Central memory CD4-positive, alpha-beta T cell (primary cell): ENCODE data around the gene IZUMO4.
"Not testable (repeated sequence)": the region's sequence is repeated elsewhere in the genome, so short reads cannot be mapped to it uniquely, and the experiment has no call there.

ENCODE experiments used
- DNase-seq: peaks from one replicate; pipeline ENCODE4 v3.0.0; 2022

IZUMO4 gene

DNA sequence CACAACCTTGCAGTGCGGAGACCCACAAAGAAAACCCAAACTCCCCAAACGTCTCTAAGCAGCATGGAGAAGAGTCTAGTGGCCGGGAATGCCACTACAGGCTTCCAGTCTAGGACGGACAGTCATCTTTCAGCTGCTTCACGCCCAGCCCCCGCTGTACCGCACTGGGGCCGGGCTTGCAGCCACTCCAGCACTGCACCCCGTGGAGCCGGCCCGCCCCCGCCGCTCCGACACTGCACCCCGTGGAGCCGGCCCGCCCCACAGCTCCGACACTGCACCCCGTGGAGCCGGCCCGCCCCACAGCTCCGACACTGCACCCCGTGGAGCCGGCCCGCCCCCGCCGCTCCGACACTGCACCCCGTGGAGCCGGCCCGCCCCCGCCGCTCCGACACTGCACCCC, 31.5 kb downstream of the IZUMO4 start:
- DNase-seq, result not testable (repeated sequence)

GRCh38 chr19:2129022-2129421, 32.3 kb downstream of the IZUMO4 start:
- no peak for DNase-seq

DNA sequence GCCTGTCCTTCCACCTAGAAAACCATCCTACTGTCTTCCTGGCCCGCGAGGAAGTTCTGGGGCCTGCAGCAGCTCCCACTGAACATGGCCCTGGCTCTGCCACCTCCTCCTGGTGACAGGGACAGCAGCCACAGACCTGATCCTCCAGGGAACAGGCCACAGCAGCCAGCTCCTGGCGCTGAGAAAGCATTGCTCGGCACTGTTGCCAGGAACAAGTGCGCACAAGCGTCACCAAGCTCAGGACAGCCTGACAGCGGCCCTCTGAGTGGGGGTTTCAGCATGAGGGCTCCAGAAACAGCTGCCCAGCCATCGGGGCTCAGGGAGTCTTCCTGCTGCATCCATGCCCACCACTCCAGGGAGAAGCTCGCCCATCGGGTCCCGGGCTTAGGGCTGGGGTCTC, 32.8 kb downstream of the IZUMO4 start:
- DNase-seq, result no peak

- DNase-seq, result no peak
These were observed 33.4 kb downstream of the IZUMO4 start for GRCh38 chr19:2129892-2130770.

GRCh38 chr19:2131012-2131975, 34.6 kb downstream of the IZUMO4 start:
- DNase-seq, result not testable (repeated sequence)

- DNase-seq, result no peak
These were observed 35.5 kb downstream of the IZUMO4 start for GRCh38 chr19:2132191-2132590.

- DNase-seq, result no peak
These were observed 36.2 kb downstream of the IZUMO4 start for GRCh38 chr19:2132731-2133490.

GRCh38 chr19:2135474-2136402, 39.0 kb downstream of the IZUMO4 start:
- no peak for DNase-seq

DNA sequence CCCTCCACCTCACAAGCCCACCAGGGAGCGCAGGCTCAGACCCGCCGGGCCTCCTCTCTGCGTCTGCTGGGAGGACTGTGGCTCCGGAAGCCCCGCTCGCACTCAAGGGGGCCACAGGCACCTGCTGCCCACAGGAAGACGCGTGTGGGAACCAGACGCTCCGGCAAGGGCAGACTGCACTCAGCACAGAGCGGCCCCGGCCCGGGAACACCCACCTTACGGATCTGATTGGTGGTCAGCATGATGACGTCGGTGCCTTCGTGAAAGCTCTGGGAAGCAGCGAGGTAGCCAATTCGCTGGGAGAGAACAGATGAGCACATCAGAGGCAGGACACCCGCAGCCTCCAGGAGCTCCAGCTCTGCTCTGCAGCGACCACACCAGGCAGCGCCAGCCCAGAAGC, 40.1 kb downstream of the IZUMO4 start:
- no peak for DNase-seq

DNA sequence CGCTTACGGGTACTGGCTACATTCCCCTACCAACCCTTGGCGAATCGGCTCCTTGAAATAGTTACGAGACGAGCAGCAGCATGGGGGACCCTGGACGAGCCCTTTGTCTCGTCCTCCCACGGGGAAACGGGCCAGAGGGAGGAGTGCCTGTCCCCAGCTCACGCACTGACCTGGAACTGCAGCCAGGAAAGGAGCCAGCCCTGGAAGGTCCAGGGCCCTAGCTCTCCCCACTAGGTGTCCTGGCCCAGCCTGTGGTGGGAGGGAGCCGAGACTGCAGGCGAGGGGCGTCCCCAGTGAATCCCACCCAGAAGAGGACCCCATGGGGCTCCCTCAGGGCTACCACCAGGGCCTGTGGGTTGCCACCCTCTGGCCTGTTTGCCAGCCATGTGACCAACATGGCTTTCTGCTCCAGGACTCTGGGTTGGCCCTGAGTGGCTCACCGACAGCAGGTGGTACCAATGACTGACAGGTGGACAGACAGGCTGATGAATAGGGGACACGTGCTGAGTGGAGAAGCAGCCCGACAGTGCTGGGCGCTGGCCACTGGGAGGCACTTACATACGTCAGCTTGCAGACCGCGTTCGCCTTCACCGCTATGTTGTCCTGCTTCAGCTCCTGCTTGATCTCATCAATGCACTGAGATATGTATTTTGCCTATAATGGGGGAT, 41.5 kb downstream of the IZUMO4 start:
- DNase-seq, result no peak

- no peak for DNase-seq
These were observed 42.8 kb downstream of the IZUMO4 start for GRCh38 chr19:2139385-2140137.

DNA sequence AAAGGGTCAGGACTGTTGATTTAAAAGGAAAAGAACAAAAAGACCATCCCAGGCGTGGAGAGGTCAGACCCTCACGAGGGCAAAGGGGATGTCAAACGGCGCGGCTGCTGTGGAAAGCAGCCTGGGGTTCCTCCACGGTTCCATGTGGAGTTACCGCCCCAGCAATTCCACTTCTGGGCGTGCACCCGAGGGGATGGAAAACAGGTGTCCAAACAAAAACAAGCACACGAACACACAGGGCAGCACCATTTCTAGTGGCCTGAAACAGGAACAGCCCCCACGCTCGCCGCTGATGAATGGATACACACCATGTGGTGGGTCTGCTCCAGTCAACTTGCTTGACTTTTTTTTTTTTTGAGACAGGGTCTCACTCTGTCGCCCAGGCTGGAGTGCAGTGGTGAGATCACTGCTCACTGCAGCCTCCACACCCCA, 43.4 kb downstream of the IZUMO4 start:
- no peak for DNase-seq

- no peak for DNase-seq
These were observed 45.6 kb downstream of the IZUMO4 start for GRCh38 chr19:2142173-2142829.

DNA sequence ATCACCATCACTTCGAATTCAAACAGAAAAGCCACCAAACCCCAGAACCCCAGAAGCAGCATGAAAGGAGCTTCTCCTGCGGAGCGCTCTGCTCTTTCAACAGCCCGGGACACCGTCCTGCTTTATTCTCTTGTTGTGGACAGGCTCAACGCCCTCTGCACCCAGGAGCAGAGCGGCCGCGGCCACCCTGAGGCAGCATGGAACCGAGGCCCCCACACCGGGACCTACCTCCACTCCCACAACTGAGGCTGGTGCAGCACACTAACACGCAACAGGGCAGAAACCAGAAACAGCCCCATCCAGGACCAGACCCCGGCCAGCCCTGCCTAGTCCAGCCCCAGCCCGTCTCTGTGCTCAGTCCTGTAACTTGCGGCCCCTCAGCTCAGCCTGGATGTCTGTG, 47.5 kb downstream of the IZUMO4 start:
- no peak for DNase-seq

DNA sequence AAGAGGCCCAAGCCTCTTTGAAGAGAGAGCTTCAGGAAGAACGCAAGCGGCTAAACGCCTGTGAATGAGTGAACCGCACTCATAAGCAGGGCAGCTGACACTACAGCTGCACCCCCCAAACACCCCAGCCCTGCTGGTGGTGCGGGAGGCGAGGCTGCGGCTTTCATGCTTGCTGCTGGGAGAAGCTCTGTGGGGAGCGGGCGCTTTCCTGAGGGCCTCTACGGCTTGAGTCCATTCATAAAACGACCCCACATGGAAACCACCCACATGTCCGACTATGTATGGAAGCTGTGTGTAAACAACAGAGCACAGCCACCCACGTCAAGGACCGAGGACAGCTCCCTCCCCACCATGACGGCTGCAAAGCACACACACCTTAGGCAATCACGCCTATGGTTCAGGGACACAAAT, 49.1 kb downstream of the IZUMO4 start:
- no peak for DNase-seq

DNA sequence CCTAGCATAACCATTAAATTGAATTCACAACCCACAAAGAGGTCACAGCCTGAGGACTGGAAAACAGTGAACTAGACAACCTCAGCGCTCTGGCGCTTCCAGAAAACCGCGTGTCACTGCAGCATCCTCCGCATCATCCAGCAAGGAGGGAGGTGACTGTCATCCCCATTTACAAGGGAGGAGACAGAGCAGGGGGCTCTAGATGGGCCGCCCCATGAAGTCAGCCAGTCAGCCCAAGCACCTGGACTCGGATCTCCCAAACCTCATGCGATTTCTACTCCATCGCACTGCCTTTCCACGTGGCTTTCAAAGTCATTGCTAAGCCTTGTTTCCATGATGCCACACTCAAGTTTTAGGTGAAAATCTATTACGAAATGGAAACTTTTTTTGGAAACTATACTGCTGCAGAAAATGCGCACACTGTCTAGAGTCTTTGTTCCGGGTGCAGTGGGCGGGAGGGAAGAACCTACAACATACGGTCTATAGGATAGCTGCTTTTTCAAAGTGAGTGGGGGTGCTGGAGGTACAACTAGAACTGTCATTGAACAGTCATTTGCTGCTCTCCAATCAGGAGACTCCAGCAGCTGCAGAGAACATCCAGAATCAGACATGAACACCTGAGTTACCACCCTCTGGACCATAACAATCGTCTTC, 51.9 kb downstream of the IZUMO4 start:
- no peak for DNase-seq
